22Rv1 (cell line): ENCODE data around the gene CSTF1.

Source experiments
- ZFX ChIP-seq: fragments of 450-650 bp; IDR thresholded peaks from 2 replicates; pipeline ENCODE4 v1.6.1; 2017; ENCODE audit warnings: antibody characterized with exemption, borderline replicate concordance
- TF ChIP-seq, protein P1 (sequence below): fragments of 450-650 bp; IDR thresholded peaks from 2 replicates; pipeline ENCODE4 v1.5.1; 2017; ENCODE audit warnings: mild to moderate bottlenecking

DNA sequence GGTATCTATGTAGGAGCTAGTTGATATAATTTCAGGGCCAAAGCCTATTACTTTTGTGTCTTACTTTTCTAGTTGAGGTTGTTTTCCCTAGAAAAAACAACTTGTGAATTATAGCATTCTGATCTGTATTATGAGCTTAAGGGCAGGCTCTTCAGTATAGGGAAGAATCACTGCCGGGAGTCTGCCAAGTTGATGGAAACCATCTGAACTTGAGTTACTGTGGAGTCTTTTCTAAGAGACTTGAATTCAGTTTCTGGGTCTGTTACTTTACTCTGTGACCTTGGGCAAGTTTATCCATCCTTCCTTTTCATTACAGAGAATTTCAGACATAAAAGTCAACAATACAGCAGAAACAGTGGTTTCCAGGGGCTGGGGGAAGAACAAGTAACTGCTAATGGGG, 17.5 kb downstream of the CSTF1 start:
- TF ChIP-seq, protein P1, sequence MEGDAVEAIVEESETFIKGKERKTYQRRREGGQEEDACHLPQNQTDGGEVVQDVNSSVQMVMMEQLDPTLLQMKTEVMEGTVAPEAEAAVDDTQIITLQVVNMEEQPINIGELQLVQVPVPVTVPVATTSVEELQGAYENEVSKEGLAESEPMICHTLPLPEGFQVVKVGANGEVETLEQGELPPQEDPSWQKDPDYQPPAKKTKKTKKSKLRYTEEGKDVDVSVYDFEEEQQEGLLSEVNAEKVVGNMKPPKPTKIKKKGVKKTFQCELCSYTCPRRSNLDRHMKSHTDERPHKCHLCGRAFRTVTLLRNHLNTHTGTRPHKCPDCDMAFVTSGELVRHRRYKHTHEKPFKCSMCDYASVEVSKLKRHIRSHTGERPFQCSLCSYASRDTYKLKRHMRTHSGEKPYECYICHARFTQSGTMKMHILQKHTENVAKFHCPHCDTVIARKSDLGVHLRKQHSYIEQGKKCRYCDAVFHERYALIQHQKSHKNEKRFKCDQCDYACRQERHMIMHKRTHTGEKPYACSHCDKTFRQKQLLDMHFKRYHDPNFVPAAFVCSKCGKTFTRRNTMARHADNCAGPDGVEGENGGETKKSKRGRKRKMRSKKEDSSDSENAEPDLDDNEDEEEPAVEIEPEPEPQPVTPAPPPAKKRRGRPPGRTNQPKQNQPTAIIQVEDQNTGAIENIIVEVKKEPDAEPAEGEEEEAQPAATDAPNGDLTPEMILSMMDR, result no peak
- TF ChIP-seq ZFX, result no peak
